GM23248 (cell line): ENCODE results near the gene INHBC. TPM values are rescaled to one million over a fixed set of nuclear protein-coding genes. Genes with fewer than 3 reads are reported as not detected.
A peak's percentile ranks its signal among the peaks of the same experiment; 100 is the strongest.
"Not testable (repeated sequence)": the region's sequence is repeated elsewhere in the genome, so short reads cannot be mapped to it uniquely, and the experiment has no call there.

Experiments used
- DNase-seq: peaks from one replicate; pipeline ENCODE4 v3.0.0-alpha.2; 2015
- H2AFZ ChIP-seq: fragments of 200-600 bp; sonication (generic); 2 replicates; pipeline ENCODE4 v1.6.1; 2016; ENCODE audit warnings: antibody characterized with exemption
- H3F3A ChIP-seq: fragments of 200-600 bp; sonication (generic); 2 replicates; pipeline ENCODE4 v1.6.1; 2016; ENCODE audit warnings: mild to moderate bottlenecking, antibody characterized with exemption, mixed run types; ENCODE audit not compliant: insufficient read depth
- H3K27ac ChIP-seq: fragments of 200-600 bp; sonication (generic); 2 replicates; pipeline ENCODE4 v1.5.1; 2016; ENCODE audit warnings: mild to moderate bottlenecking
- H3K27me3 ChIP-seq: fragments of 200-600 bp; sonication (generic); replicated peaks from 2 replicates; pipeline ENCODE4 v1.6.1; 2016; ENCODE audit warnings: mild to moderate bottlenecking; ENCODE audit not compliant: insufficient read depth
- H3K36me3 ChIP-seq: fragments of 200-600 bp; sonication (generic); 2 replicates; pipeline ENCODE4 v1.6.1; 2016; ENCODE audit warnings: low read depth, mild to moderate bottlenecking
- H3K4me1 ChIP-seq: fragments of 200-600 bp; sonication (generic); 2 replicates; pipeline ENCODE4 v1.6.1; 2016; ENCODE audit warnings: mild to moderate bottlenecking; ENCODE audit not compliant: insufficient read depth
- H3K4me2 ChIP-seq: fragments of 200-600 bp; sonication (generic); one replicate; pipeline ENCODE4 v1.6.1; 2016; ENCODE audit warnings: mild to moderate bottlenecking; ENCODE audit not compliant: unreplicated experiment
- H3K4me3 ChIP-seq: fragments of 200-600 bp; sonication (generic); 2 replicates; pipeline ENCODE4 v1.5.1; 2016; ENCODE audit warnings: mild to moderate bottlenecking
- H3K79me2 ChIP-seq: fragments of 200-600 bp; sonication (generic); 2 replicates; pipeline ENCODE4 v1.6.1; 2016; ENCODE audit warnings: mild to moderate bottlenecking; ENCODE audit not compliant: insufficient read depth
- H3K9ac ChIP-seq: fragments of 200-600 bp; sonication (generic); 2 replicates; pipeline ENCODE4 v1.6.1; 2016; ENCODE audit warnings: mild to moderate bottlenecking
- H3K9me2 ChIP-seq: fragments of 200-600 bp; sonication (generic); 2 replicates; pipeline ENCODE4 v1.6.1; 2016; ENCODE audit warnings: mixed run types, mild to moderate bottlenecking, moderate library complexity; ENCODE audit not compliant: insufficient read depth
- H3K9me3 ChIP-seq: fragments of 200-600 bp; sonication (generic); one replicate; pipeline ENCODE4 v1.6.1; 2017; ENCODE audit warnings: low read depth
- H4K20me1 ChIP-seq: fragments of 200-600 bp; sonication (generic); 2 replicates; pipeline ENCODE4 v1.6.0; 2016; ENCODE audit not compliant: insufficient read depth
- EZH2 ChIP-seq: fragments of 200-600 bp; sonication (generic); IDR thresholded peaks from 2 replicates; pipeline ENCODE4 v1.6.1; 2018; ENCODE audit warnings: antibody characterized with exemption, mild to moderate bottlenecking; ENCODE audit not compliant: insufficient read depth, poor library complexity, severe bottlenecking
- EZH2phosphoT487 ChIP-seq: fragments of 200-600 bp; sonication (generic); IDR thresholded peaks from 2 replicates; pipeline ENCODE4 v1.6.1; 2018; ENCODE audit warnings: antibody characterized with exemption, moderate library complexity, mild to moderate bottlenecking, low read depth; ENCODE audit not compliant: insufficient read depth
- WGBS, 2 experiments: methylation state at CpG; one replicate each; pipeline ENCODE4 v1.1.6; 2015 to 2017; ENCODE audit warnings: low lambda C conversion rate in 2 of 2, low coverage in 1 of 2; ENCODE audit errors: missing lambda C conversion rate in 2 of 2; 5-methylcytosine and 5-hydroxymethylcytosine counted together
- in situ Hi-C: fragments of 300-500 bp; cut with MboI; formaldehyde crosslinking; loops from 2 replicates; pipeline ENCODE4 v1.15.0; 2020
- polyA plus RNA-seq: library from polyadenylated mRNA; unstranded; fragments of >200 nt; fragmentation: Nextera tagmentation; extraction: Ambion mirVana; gene quantifications from 2 replicates; pipeline ENCODE4 v1.2.1, GENCODE V29; 2016
- total RNA-seq: library from RNA; depleted of rRNA; stranded (reverse); fragments of >200 nt; shearing (Covaris generic); gene quantifications from 2 replicates; pipeline ENCODE4 v1.2.3, GENCODE V29; 2014

INHBC gene
- total and polyA plus RNA-seq, 2 experiments from 2014 or later: not detected

- no peaks in the 10 kb centered on the region for H3K27me3 ChIP-seq
- H3K9me3 ChIP-seq: no peaks in the 10 kb centered on the region
- no peaks in the 10 kb centered on the region for H3K9me2 ChIP-seq
- TF ChIP-seq EZH2phosphoT487 (no peak), EZH2 (no peak)
- H3K4me1 ChIP-seq: peaks cover 8% of the 10 kb centered on the region
- no peak overlapping the region for H3K9ac ChIP-seq
- no peak overlapping the region for H3K27ac ChIP-seq
- 95 to 99% methylated on average over 5 of the region's 5 CpGs for WGBS, 2 experiments
- H4K20me1 ChIP-seq: no peaks in the 10 kb centered on the region
- in situ Hi-C loops: no loop called here
- DNase-seq: no peak
- no peak overlapping the region for H3K4me3 ChIP-seq
- H2AFZ ChIP-seq: no peak overlapping the region
- H3F3A ChIP-seq: peaks cover 4% of the 10 kb centered on the region; the same call in 1 of the 2 replicates
- H3K4me2 ChIP-seq: no peak overlapping the region
- no peaks in the 10 kb centered on the region for H3K36me3 ChIP-seq
- H3K79me2 ChIP-seq: peaks cover 98% of the 10 kb centered on the region
Observed at GRCh38 chr12:57420482-57420881, 14.1 kb upstream of the INHBC start.

GRCh38 chr12:57426948-57427347 lies 7.6 kb upstream of the INHBC start:
- H3K9ac ChIP-seq, DNase-seq, H3K4me1 ChIP-seq, H3K27me3 ChIP-seq, H3K27ac ChIP-seq, in situ Hi-C loops, H3K4me2 ChIP-seq, H3K9me3 ChIP-seq, H3K9me2 ChIP-seq, H3K36me3 ChIP-seq, H2AFZ ChIP-seq, H4K20me1 ChIP-seq, H3K4me3 ChIP-seq: not testable (repeated sequence)
- H3K79me2 ChIP-seq: peaks cover 83% of the 10 kb centered on the region
- 92 to 95% methylated on average over 10 of the region's 10 CpGs for WGBS, 2 experiments
- peaks cover 11% of the 10 kb centered on the region for H3F3A ChIP-seq

DNA sequence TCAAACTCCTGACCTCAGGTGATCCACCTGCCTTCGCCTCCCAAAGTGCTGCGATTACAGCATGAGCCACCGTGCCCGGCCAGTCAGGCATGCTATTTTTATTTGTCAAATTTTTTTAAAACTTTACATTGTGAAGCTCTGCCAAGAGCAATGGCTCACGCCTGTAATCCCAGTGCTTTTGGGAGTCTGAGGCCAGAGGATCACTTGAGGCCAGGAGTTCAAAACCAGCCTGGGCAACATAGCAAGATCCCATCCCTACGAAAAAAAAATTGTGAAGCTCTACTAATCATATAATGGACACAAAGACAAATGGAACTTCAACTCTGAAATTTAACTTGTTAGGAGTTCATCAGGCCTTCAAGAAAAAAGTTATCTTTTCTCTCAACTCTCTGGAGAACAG lies 5.6 kb upstream of the INHBC start:
- 72 to 73% methylated on average over 6 of the region's 6 CpGs for WGBS, 2 experiments
- Histone ChIP-seq H4K20me1 (no peaks in the 10 kb centered on the region), H3K9me2 (no peaks in the 10 kb centered on the region), H3F3A (peaks cover 11% of the 10 kb centered on the region), H3K36me3 (no peaks in the 10 kb centered on the region), H2AFZ (no peak overlapping the region), H3K79me2 (peaks cover 63% of the 10 kb centered on the region), H3K27ac (peak overlapping the region; percentile 81; the same call in 1 of the 2 replicates), H3K4me3 (no peak overlapping the region), H3K9me3 (no peaks in the 10 kb centered on the region), H3K27me3 (no peaks in the 10 kb centered on the region), H3K4me2 (no peak overlapping the region), H3K4me1 (peaks cover 8% of the 10 kb centered on the region; the same call in 1 of the 2 replicates), H3K9ac (0 out of 2 replicates have a peak overlapping the region, but pooled peaks have one; percentile 92)
- TF ChIP-seq EZH2phosphoT487 (no peak), EZH2 (no peak)
- DNase-seq: no peak
- in situ Hi-C loops: no loop called here

DNA sequence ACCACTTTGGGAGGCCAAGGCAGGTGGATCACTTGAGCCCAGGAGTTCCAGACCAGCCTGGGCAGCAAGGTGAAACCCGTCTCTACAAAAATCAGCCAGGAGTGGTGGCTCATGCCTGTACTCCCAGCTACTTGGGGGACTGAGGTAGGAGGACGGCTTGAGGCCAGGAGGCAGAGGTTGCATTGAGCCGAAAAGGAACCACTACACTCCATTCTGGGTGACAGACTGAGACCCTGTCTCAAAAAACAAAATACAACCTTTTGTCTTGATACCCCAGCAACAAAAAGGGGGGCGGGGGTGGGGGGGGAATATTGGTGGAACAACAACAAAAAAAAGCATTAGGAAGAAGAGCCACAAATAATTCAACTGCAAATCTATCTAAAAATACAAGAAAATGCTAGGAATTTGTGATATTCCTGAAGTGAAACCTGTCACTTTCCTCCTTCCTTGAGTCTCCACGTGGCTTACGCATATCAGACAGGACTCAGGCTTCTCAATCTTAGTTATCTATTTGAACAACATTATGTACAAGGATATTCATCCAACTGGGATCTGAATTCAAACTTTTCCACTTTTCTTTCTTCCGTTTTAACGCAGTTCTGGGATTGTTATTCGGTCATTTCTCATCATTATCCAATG lies 5.0 kb upstream of the INHBC start:
- 33 to 35% methylated on average over 9 of the region's 9 CpGs for WGBS, 2 experiments

More for the DNA sequence above, 5.0 kb upstream of the INHBC start:
- Histone ChIP-seq H3K9ac (peak overlapping the region; percentile 92), H3K27me3 (no peaks in the 10 kb centered on the region), H3F3A (peaks cover 11% of the 10 kb centered on the region), H3K9me3 (no peaks in the 10 kb centered on the region), H2AFZ (peak overlapping the region; percentile 89), H3K9me2 (no peaks in the 10 kb centered on the region), H3K4me2 (peak overlapping the region; percentile 99), H3K36me3 (no peaks in the 10 kb centered on the region), H3K79me2 (peaks cover 56% of the 10 kb centered on the region), H3K4me3 (peak overlapping the region; percentile 88), H3K27ac (peak overlapping the region; percentile 81), H3K4me1 (peaks cover 8% of the 10 kb centered on the region; the same call in 1 of the 2 replicates), H4K20me1 (no peaks in the 10 kb centered on the region)
- in situ Hi-C loops: no loop called here
- no peak for TF ChIP-seq EZH2phosphoT487
- peak; percentile 41 for DNase-seq
